GM12872 (cell line): ENCODE measurements around the gene TLCD3A.

ENCODE experiments used
- TF ChIP-seq, protein P1 (sequence below): IDR thresholded peaks from 3 replicates; pipeline ENCODE4 v1.5.1; 2011; ENCODE audit warnings: low read depth, mild to moderate bottlenecking, low read length, moderate library complexity; ENCODE audit not compliant: insufficient read depth

The TLCD3A gene

DNA sequence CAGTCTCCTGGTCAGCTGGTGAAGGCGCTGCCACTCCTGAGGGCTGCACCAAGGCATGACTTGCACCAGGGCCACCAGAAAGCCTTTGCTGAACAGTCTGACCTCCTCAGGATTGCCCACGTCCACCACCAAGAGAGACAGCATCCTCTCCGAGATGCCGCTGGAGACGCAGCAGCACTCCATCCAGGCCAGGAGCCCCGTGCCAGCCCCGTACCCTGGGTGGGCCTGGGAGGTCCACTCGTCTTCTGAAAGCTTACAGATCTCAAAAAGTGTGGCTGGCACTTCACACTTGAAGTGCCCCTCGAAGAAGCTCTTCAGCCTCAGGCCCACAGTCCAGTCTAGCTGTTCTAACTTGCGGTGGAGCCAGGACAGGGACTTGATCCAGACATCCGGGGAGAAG is 13.0 kb downstream of the TLCD3A start:
- TF ChIP-seq, protein P1, sequence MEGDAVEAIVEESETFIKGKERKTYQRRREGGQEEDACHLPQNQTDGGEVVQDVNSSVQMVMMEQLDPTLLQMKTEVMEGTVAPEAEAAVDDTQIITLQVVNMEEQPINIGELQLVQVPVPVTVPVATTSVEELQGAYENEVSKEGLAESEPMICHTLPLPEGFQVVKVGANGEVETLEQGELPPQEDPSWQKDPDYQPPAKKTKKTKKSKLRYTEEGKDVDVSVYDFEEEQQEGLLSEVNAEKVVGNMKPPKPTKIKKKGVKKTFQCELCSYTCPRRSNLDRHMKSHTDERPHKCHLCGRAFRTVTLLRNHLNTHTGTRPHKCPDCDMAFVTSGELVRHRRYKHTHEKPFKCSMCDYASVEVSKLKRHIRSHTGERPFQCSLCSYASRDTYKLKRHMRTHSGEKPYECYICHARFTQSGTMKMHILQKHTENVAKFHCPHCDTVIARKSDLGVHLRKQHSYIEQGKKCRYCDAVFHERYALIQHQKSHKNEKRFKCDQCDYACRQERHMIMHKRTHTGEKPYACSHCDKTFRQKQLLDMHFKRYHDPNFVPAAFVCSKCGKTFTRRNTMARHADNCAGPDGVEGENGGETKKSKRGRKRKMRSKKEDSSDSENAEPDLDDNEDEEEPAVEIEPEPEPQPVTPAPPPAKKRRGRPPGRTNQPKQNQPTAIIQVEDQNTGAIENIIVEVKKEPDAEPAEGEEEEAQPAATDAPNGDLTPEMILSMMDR: no peak

DNA sequence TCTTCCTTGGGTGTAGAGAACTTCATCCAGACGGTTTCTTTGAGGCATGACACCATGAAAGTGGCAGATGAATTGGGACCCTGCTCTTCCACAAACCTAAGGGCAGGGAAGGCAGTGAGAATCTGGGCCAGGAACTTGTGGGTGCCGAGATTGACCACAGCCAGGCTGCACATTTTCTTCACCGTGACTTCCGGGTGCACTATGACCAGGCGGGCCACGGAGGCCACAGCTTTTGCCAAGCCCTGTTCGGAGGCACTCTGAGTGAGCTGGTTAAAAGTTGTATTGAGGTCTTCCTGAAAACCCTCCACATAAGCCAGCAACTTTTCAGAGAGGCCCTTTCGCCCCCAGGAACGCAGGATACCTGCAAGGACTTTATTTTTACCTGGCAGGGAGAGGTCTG is 13.8 kb downstream of the TLCD3A start:
- TF ChIP-seq, protein P1: no peak

DNA sequence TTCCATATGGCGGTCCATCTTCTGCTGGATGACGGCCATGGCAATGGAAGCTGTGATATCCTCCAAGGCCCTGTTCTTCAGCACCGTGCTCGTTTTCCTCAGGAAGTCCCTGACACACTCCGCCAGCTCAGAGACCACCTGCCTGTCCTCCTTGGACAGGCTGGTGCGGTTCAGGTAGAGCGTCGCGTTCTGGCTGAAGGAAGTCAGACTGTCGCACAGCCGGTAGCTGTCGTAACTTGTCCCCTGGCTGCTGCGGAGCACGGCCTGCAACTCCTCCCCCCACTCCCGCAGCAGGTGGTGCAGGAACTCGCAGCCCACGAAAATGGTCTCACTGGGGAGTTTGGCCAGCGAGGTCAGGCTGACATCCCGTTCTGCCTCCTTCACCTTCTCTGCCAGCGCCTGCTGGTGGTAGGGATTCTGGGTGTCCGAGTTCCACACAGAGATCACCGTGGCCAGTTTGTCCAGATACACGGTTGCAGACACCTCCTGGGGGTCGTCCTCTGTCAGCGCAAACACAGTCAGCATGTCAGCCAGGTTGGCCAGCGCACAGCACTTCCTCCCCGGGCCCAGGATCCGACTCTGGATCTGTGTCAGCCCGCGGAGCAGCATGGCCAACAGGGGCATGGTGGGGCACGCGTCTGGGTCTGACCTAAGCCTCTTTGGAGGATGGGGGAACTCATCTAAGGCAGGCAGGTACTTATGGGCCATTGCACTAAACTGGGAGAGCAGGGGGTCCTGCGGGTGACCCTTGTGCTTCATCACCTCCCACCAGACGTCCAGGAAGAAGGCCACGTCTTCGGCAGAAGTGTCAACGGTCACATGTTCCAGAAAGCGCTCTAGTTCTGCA is 14.6 kb downstream of the TLCD3A start:
- TF ChIP-seq, protein P1: no peak

DNA sequence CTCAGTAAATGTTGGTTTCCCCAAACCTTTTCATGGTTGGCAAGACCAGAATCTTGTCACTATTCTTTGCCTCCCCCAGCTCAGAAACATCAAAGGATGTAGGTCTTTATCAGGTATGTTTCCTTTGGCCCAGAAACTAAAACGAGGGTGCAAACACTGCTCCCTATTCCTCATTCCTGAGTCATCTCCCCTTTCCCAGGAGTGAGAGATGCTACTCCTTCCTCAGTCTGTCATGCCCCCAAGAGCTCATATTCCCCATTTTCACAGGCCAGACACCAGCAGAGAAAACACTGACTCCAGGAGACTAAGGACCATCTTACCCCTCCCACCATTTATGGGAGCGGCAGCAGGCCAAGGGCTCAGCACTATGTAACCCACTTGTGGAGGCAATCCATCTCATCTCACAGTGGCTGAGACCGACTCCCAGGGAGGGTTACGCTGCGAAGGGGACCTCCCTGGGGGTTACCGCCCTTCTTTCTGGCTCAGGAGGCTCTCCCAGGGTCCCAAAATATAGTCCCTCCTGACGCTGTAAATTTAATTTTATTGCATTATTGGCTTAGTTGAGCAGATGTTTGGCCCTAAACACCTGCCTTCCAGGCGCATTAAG is 18.1 kb downstream of the TLCD3A start:
- TF ChIP-seq, protein P1: no peak

DNA sequence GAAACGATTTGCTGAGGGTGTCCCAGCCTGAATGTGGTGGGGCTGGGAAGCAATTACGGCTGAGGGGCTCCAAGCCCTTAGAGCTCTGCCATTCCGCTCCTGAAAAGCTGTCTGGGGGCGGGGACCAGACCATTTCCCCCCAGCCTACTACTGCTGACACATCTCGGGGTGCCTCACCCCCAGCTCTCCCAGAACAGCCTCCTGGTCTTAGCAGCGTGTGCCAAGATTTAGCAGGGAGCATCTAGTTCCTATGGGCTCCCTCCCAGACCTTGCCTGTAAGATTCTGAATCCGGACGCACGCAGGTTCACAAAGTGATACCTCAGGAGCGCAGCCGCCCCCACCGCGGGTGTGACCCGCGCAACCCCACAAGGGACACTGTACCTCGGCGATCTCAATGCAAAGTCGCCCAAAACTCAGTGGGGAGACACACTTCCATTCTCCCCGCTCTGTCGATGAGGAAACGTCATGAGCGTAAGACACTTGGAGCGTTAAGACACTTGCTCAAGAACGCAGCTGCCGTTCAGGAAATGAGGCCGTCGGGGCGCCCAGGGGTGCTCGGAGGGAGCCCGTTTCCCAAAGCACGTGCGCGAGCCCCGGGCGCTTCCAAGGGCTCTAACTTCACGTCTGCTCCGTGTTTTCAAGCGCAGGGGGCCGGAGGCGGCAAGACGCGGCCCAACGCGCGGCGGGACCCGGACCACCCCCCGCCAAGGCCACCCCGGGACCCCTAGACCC is 19.0 kb downstream of the TLCD3A start:
- TF ChIP-seq, protein P1: no peak

DNA sequence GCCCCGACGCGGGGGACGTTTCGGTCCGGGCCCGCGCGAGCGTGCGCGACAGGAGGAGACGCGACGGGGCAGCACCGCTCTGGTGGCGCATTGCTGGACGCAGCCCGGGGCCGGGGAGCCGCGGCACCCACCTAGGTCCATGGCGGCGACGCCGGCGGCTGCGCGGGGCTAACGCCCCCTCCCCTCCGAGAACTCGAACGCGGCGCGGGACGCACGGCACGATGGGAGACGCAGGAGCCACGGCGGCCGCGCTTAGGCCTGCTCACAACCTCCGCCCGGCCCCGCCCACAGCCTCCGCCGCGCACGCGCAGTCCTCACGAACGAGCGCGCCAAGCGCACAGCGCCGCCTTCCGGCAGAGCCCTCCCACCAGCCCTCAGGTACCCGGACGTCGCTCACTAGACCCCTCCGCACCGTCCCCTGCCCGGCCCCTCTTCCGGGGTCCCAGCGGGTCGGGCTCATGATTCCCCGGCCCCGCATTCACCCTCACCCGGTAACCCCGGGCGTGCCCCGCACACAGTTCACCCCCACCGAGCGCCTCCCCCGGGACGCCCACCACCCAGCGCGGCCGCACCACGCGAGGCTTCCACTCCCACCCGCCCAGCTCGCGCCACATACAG is 19.7 kb downstream of the TLCD3A start, which contains the start of gene GEMIN4:
TSS of gene GEMIN4 (minus strand) at position 263 of the 618 bp plus-strand sequence. CDS start at position 141, 122 bp downstream.
- TF ChIP-seq, protein P1: peak; percentile 98

DNA sequence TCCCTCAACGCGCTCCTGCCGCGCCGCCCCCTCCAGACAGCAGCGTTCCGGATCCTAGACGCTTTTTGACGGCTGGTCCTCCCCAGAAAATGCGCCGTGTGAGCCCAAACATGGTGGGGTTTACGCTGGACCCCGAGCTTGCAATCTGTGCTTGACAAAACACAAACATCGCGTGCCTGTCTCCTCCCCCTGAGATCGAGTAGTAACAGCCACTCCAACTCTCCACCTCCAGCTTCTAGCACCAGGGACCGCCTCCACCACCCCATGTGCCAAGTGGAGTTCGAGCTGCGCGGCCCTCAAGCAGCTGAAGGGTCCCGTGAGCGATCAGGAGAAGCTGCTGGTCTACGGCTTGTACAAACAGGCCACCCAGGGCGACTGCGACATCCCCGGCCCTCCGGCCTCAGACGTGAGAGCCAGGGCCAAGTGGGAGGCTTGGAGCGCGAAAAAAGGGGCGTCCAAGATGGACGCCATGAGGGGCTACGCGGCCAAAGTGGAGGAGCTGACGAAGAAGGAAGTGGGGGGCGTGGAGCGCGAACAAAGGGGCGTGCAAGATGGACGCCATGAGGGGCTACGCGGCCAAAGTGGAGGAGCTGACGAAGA is 20.3 kb downstream of the TLCD3A start:
- TF ChIP-seq, protein P1: no peak
